HG02588 (cell line): ENCODE data around the gene DCX.

Source experiments
- ATAC-seq: cut with Tn5 transposase; IDR thresholded peaks from one replicate; pipeline ENCODE4 v1.9.1; 2021; ENCODE audit warnings: mild to moderate bottlenecking, moderate library complexity; ENCODE audit not compliant: unreplicated experiment

DCX gene

GRCh38 chrX:111411983-111412382 lies at the start of gene DCX:
TSS of gene DCX (minus strand) at chrX:111412192. CDS start at chrX:111410398, 1,794 bp downstream.
- ATAC-seq = no peak

- ATAC-seq = no peak
Measured at GRCh38 chrX:111460607-111461006, 48.6 kb upstream of the DCX start.

GRCh38 chrX:111447298-111447697 lies 35.3 kb upstream of the DCX start:
- no peak for ATAC-seq

- ATAC-seq = no peak
Measured at GRCh38 chrX:111445485-111445884, 33.5 kb upstream of the DCX start.

GRCh38 chrX:111444881-111445280 lies 32.9 kb upstream of the DCX start:
- ATAC-seq = no peak

GRCh38 chrX:111443946-111444345 lies 32.0 kb upstream of the DCX start:
- no peak for ATAC-seq

- no peak for ATAC-seq
Measured at GRCh38 chrX:111442791-111443190, 30.8 kb upstream of the DCX start.

GRCh38 chrX:111435469-111435868 lies 23.5 kb upstream of the DCX start:
- ATAC-seq = no peak

GRCh38 chrX:111431001-111431400 lies 19.0 kb upstream of the DCX start:
- no peak for ATAC-seq

- no peak for ATAC-seq
Measured at GRCh38 chrX:111411557-111411956, 435 bp downstream of the DCX start.

- no peak for ATAC-seq
Measured at GRCh38 chrX:111410590-111411078, 1.4 kb downstream of the DCX start.

- ATAC-seq = no peak
Measured at GRCh38 chrX:111409326-111409725, 2.7 kb downstream of the DCX start.

- ATAC-seq = no peak
Measured at GRCh38 chrX:111407948-111408347, 4.0 kb downstream of the DCX start.

GRCh38 chrX:111402344-111402743 lies 9.6 kb downstream of the DCX start:
- ATAC-seq = no peak

GRCh38 chrX:111395149-111395548 lies 16.8 kb downstream of the DCX start:
- ATAC-seq = no peak

- ATAC-seq = no peak
Measured at GRCh38 chrX:111394569-111394968, 17.4 kb downstream of the DCX start.

- ATAC-seq = no peak
Measured at GRCh38 chrX:111387470-111388070, 24.4 kb downstream of the DCX start.

GRCh38 chrX:111386615-111387233 lies 25.3 kb downstream of the DCX start:
- no peak for ATAC-seq

GRCh38 chrX:111386077-111386476 lies 25.9 kb downstream of the DCX start:
- ATAC-seq = no peak

- ATAC-seq = no peak
Measured at GRCh38 chrX:111382277-111382676, 29.7 kb downstream of the DCX start.

GRCh38 chrX:111376897-111377578 lies 35.0 kb downstream of the DCX start:
- no peak for ATAC-seq

- ATAC-seq = no peak
Measured at GRCh38 chrX:111376486-111376885, 35.5 kb downstream of the DCX start.
